Activated gamma-delta T cell treated with anti-CD3 and anti-CD28 coated beads, Interleukin-2, amount 50 U/mL, for 16 hours (primary cell): Measurements from ENCODE around the gene PLA2G15.

Experiments
- DNase-seq: peaks from one replicate; pipeline ENCODE4 v3.0.0-alpha.2; 2020; ENCODE audit warnings: low read depth

The PLA2G15 gene

GRCh38 chr16:68298907-68299561, 53.9 kb downstream of the PLA2G15 start:
- DNase-seq = no peak

- no peak for DNase-seq
Measured at GRCh38 chr16:68299571-68300453, 54.6 kb downstream of the PLA2G15 start.

GRCh38 chr16:68300734-68301459, 55.7 kb downstream of the PLA2G15 start:
- DNase-seq = no peak

GRCh38 chr16:68306633-68307032, 61.5 kb downstream of the PLA2G15 start:
- DNase-seq = no peak

- DNase-seq = no peak
Measured at GRCh38 chr16:68309799-68310198, 64.6 kb downstream of the PLA2G15 start.

GRCh38 chr16:68310437-68310773, 65.2 kb downstream of the PLA2G15 start:
- no peak for DNase-seq
